T-helper 2 cell treated with Interferon-gamma antibody and Interleukin-4, amounts not matched to agents 5 μg/mL and 100 μg/mL, for 36 hours (primary cell): ENCODE data around the gene PKMYT1.
"Not testable (repeated sequence)": the region's sequence is repeated elsewhere in the genome, so short reads cannot be mapped to it uniquely, and the experiment has no call there.

Source experiments
- DNase-seq: peaks from one replicate; pipeline ENCODE4 v3.0.0; 2021; ENCODE audit warnings: low spot score
- H3K27ac Mint-ChIP-seq: one replicate; pipeline ENCODE4 v1.8.0; 2021; ENCODE audit warnings: mild to moderate bottlenecking, mixed read lengths
- H3K27me3 Mint-ChIP-seq: one replicate; pipeline ENCODE4 v1.8.0; 2021; ENCODE audit warnings: low read depth, mixed read lengths
- H3K36me3 Mint-ChIP-seq: one replicate; pipeline ENCODE4 v1.8.0; 2021; ENCODE audit warnings: low read depth, mixed read lengths
- H3K4me1 Mint-ChIP-seq: one replicate; pipeline ENCODE4 v1.8.0; 2021; ENCODE audit warnings: low read depth, mixed read lengths
- H3K4me3 Mint-ChIP-seq: one replicate; pipeline ENCODE4 v1.8.0; 2022; ENCODE audit warnings: mild to moderate bottlenecking, moderate library complexity, mixed read lengths
- H3K9me3 Mint-ChIP-seq: one replicate; pipeline ENCODE4 v1.8.0; 2021; ENCODE audit warnings: mixed read lengths

Gene PKMYT1

DNA sequence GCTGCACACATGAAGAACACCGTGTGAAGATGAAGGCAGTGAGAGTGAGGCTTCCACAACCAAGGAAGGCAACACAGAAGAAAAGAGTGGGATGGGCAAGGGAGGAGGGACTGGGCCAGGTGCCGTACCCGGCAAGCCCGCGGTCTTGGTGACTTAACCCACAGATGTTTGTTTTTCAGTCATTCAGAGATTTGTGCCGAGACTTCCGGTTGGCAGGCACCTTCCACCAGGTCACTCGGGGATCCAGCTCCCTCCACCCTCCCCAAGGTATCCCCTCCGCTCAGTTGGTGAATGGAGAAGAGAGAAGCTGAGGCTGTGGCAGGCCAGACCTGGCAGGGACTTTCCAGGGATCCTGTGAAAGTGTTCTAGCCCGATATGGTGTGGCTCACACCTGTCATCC is 21.0 kb downstream of the PKMYT1 start:
- peaks cover 19% of the 10 kb centered on the region for H3K27me3 Mint-ChIP-seq
- no peak for DNase-seq
- H3K27ac Mint-ChIP-seq = no peak overlapping the region
- no peak overlapping the region for H3K4me3 Mint-ChIP-seq
- H3K9me3 Mint-ChIP-seq = no peaks in the 10 kb centered on the region
- H3K36me3 Mint-ChIP-seq = no peaks in the 10 kb centered on the region
- H3K4me1 Mint-ChIP-seq = peaks cover 2% of the 10 kb centered on the region

DNA sequence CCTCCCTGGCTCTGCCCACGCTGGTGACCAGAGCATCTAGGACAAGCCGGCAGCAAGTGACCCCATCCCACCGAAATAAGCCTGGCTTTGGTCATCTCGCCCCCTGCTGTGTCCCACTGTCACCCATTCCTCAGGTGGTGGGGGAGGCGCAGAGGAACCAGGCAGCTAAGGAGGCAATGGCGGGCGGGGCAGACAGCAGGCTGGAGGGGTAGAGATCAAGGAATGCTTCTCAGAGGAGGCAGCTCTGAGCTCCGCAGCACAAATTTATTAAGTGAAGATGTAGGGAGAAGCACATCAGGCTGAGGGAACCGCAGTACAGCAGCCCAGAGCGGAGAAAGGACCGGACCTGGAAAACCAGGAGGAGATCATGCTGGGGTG is 23.7 kb downstream of the PKMYT1 start:
- Mint-ChIP-seq H3K27ac (no peak overlapping the region), H3K4me1 (no peaks in the 10 kb centered on the region), H3K4me3 (no peak overlapping the region), H3K9me3 (no peaks in the 10 kb centered on the region), H3K27me3 (peaks cover 2% of the 10 kb centered on the region), H3K36me3 (no peaks in the 10 kb centered on the region)
- no peak for DNase-seq

DNA sequence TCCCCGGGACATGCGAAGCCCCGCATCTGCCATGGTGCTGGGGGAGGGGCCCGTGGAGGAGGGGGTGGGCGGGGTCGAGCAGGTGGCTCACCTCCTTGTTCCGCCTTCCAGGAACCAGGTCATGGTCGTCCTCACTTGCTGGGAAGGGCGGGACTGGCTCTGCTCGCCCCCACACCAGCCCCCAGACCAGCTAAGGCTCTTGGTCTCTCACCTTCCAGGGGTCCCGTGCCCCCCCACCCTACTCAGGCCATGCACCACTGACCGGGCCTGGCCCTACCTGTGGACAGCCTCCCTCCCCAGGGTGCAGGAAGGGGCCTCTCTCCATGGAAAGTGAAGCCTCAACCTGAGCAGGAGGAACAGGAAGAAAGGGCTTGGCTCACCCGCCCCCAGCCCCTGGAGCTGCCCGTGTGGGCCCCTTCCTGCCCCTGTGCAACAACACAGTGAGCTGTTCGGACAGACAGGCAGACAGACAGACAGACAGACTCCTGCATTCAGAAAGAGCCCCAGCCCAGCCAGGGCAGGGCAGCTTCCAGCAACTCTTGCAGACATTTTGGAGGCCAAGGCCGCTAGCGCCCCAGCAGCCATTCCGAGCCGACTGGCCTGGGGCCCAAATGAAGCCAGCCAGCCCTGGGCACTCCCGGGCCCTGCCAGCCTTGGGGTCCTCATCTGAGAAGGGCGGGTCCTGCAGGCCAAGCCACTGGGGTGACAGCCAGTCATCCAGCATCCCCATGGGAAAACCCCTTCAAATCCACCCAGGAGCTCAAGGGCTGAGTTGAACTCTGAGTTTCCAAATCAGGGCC is 24.3 kb downstream of the PKMYT1 start:
- no peak overlapping the region for H3K27ac Mint-ChIP-seq
- no peaks in the 10 kb centered on the region for H3K4me1 Mint-ChIP-seq
- peaks cover 2% of the 10 kb centered on the region for H3K27me3 Mint-ChIP-seq
- no peaks in the 10 kb centered on the region for H3K9me3 Mint-ChIP-seq
- H3K36me3 Mint-ChIP-seq = no peaks in the 10 kb centered on the region
- H3K4me3 Mint-ChIP-seq = no peak overlapping the region
- no peak for DNase-seq

DNA sequence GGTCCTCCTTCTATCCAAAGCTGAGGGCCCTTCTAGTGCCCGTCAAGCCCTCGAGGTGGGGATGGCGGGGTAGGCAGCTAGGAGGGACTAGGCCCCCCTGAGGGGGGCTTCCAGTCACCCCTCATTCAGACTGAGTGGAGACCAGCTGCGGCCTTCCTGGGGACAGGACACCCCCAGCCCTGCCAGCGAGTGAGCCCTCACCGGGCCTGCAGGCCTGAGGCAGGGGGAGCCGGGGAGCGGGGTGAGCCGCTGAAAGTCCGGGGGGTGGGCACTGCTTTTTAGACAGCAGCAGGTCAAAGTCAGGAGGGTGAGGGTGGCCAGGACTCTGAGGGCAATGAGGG is 24.8 kb downstream of the PKMYT1 start:
- Mint-ChIP-seq H3K27me3 (peaks cover 2% of the 10 kb centered on the region), H3K27ac (no peak overlapping the region), H3K4me3 (no peak overlapping the region), H3K9me3 (no peaks in the 10 kb centered on the region), H3K36me3 (no peaks in the 10 kb centered on the region), H3K4me1 (no peaks in the 10 kb centered on the region)
- DNase-seq = no peak

DNA sequence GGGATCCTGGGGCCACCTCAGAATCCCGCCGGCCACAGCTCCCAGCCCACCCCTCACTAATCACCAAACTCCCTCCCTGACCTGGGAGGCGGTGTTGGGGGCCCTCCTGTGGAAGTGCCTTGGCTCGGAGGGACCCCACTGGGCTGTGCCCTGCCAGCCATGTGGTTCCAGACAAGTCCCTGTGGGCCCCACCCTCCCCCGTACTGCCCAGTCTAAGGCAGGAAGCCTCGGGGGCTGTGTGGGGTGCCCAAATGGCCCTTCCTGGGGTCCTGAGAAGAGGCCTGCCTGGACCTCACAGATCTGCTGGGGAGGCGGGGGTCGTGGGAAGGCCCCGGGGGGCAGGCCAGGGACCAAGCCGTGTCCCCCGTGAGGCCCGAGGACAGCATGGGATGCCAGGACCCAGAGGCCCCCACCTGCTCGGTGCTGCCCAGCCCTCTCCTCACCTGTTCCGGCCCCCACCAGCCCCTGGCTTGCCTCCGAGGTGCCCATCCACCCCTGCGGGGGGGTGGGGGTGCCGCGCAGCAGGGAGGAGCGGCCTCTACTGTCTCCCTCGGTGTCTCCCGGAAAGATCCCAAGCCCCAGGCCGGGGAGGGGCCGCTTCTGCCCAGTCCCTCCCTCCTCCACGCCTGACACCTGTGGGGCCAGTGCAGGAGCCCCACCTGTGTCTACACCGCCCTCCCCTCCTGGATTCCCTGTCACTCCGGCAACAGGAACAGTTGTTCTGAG is 25.4 kb downstream of the PKMYT1 start:
- H3K9me3 Mint-ChIP-seq = no peaks in the 10 kb centered on the region
- H3K27me3 Mint-ChIP-seq = no peaks in the 10 kb centered on the region
- no peak overlapping the region for H3K4me3 Mint-ChIP-seq
- H3K27ac Mint-ChIP-seq = no peak overlapping the region
- H3K4me1 Mint-ChIP-seq = no peaks in the 10 kb centered on the region
- no peaks in the 10 kb centered on the region for H3K36me3 Mint-ChIP-seq
- no peak for DNase-seq

DNA sequence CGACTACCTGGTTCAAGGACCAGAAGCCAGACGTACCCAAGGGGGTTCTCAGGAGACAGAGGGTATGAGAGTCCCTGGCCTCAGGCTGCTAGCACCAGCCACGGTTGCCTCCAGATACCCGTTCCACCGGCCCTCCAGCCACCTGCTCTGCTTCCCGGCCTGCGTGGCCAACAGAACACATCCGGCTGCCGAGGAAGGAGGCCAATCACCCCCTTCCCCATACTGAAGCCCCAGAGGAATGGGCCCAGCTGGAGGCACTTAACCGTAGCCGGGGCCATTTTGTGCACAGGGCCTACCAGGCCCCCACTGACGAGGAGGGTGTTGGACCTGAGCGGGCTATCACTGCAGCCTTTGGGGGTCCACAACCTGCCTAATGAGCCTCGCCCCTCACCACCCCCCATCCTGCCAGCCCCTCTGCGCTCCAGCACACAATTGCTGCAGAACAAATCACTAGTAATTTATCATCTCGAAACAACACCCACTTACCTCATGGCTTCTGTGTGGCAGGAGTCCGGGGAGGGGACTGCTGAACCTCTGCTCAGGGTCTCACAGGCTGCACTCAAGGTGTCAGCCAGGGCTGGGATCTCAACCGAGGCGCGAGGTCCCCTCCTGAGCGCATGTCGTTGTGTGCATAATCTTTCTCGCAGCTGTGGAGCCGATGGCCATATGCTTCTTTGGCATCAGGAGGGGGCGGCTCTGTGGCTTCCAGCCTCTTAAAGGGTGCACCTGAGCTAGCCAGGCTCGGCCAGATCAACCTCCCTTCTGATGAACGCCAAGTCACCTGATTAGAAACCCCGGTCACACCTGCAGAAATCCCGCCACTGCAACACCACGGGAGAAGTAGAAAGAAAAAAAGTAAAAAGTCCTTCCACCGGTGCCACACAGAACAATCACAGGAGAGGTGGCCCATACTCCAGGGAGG is 26.3 kb downstream of the PKMYT1 start:
- Mint-ChIP-seq H3K4me1 (no peaks in the 10 kb centered on the region), H3K9me3 (no peaks in the 10 kb centered on the region), H3K4me3 (no peak overlapping the region), H3K27me3 (no peaks in the 10 kb centered on the region), H3K27ac (no peak overlapping the region), H3K36me3 (no peaks in the 10 kb centered on the region)
- DNase-seq = no peak

DNA sequence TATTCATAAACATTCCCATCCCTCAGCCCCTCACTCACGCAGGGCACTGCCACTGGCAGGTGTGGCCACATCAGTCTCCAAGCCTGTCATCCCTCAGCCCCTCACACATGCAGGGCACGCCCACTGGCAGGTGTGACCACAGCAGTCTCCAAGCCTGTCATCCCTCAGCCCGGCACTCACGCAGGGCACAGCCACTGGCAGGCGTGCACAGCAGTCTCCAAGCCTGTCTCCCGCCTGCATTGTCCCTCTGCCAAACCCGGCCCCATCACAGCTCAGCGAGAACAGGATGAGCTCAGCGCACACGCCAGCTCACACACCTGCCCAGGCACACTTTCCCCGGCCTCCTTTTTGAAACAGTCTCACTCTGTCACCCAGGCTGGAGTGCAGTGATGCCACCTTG is 27.6 kb downstream of the PKMYT1 start:
- DNase-seq = no peak
- Mint-ChIP-seq H3K9me3 (no peaks in the 10 kb centered on the region), H3K27ac (peak overlapping the region; percentile 26), H3K4me3 (no peak overlapping the region), H3K36me3 (no peaks in the 10 kb centered on the region), H3K27me3 (no peaks in the 10 kb centered on the region), H3K4me1 (no peaks in the 10 kb centered on the region)

DNA sequence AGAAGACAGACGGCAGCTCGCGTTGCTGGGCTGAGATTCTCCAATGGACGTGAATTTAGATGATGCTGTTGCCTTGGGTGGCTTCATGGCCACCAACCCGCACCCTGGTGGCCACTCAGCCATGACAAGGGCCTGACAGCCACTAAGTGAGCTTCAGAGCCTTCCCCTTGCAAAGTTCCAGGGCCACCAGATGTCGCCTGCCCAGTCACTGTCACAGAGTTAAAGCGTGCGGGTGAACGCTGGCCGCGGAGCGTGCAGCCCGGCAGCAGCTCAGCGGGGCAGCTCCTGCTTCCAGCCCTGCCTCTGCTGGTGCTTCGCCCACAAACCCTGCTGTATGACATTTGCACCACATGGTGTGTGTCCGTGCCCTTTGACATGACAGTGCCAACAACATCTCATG is 29.5 kb downstream of the PKMYT1 start:
- H3K4me3 Mint-ChIP-seq = no peak overlapping the region
- H3K27ac Mint-ChIP-seq = no peak overlapping the region
- peaks cover 3% of the 10 kb centered on the region for H3K36me3 Mint-ChIP-seq
- no peaks in the 10 kb centered on the region for H3K4me1 Mint-ChIP-seq
- no peaks in the 10 kb centered on the region for H3K9me3 Mint-ChIP-seq
- H3K27me3 Mint-ChIP-seq = no peaks in the 10 kb centered on the region
- no peak for DNase-seq

DNA sequence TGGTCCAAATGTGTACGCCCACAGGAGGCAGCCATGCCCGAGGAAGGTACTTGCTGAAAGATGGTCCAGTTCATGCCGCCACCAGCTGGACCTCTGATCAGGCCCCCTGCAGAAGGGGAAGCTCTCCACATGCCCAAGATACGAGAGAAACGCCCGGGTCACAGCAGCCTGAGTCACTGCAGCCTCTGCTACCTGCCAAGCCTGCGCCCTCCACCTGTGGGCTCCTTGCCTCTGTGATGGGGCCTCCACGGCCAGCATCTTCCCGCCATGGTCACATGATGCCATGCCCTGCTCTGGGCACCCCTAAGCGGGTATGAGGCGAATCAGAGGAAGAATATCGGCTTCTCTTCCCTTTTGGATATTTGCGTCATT is 29.9 kb downstream of the PKMYT1 start:
- no peak overlapping the region for H3K4me3 Mint-ChIP-seq
- H3K36me3 Mint-ChIP-seq = peaks cover 3% of the 10 kb centered on the region
- H3K4me1 Mint-ChIP-seq = no peaks in the 10 kb centered on the region
- no peaks in the 10 kb centered on the region for H3K27me3 Mint-ChIP-seq
- H3K27ac Mint-ChIP-seq = no peak overlapping the region
- no peak for DNase-seq
- H3K9me3 Mint-ChIP-seq = no peaks in the 10 kb centered on the region

DNA sequence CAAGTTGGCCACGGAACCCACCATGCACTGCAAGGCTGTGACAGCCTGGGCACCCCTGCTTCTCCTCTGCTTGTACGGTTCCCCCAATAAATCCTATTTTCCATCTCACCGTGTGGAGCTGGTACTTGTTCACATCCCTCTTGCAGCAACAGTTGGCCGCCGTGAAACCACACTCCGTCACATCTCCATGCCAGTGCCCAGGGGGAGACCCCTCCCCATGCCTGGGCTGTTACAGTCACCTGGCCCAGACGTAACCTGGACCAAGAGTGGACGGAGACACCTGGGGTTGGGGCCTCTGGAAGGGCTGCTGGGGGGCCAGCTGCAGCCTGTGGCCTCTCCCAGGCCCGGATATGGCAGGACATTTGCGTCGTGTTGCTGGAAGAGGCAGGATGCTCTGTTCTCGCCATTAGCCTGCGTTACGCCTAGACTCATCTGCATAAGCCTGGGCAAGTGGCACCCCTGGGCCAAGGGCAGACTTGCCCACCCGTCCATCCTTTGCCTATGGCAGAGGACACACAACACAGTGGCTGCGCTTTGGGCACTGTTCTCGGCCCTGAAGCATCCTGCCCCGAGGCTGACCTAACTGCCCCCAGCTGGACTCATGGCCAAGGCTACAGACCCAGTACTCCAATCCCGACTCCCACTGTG is 30.4 kb downstream of the PKMYT1 start:
- H3K9me3 Mint-ChIP-seq = no peaks in the 10 kb centered on the region
- H3K27ac Mint-ChIP-seq = no peak overlapping the region
- peaks cover 3% of the 10 kb centered on the region for H3K36me3 Mint-ChIP-seq
- H3K4me3 Mint-ChIP-seq = no peak overlapping the region
- no peaks in the 10 kb centered on the region for H3K4me1 Mint-ChIP-seq
- no peak for DNase-seq
- no peaks in the 10 kb centered on the region for H3K27me3 Mint-ChIP-seq

DNA sequence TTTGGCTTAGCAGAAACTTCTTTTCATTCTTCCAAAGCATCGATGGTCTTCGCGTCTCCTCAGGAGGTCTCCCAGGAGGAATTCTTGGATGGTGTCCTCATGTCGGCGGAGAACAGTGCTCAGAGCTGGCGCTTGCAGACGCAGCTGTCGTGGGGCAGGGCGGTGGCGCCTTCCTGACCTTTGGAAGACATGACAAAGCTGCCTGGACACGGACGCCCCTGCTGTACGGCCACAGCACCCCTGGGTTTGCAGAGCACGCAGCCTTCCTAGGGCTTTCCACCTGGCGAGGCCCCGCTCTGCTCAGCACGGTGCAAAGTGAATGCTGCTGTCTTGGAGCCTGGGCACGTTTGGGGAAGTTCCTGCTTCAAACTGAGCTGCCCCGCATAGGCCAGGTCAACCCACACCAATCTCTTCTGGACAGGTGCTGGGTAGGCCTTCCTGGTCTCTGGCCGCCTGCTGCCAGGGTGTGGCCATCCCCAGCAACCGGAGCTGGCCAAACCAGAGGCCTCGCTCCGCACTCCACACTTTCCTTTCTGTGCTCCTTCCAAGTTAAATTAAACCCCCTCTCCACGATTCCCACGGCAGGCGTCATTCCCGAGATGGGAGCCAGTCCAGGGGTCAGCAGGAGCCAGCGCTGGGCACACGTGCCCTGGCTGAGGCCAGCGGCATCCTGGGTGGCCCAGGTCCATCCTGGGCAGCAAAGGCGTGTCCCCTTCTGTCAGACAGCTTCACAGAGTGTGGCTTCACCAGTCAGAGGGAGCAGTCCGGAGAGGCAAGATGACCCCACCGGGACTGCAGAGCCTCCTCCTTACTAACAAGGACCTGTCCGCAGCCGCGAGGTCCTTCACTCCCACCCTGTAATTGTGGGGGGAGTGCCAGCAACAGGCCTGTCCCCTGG is 31.2 kb downstream of the PKMYT1 start:
- no peaks in the 10 kb centered on the region for H3K27me3 Mint-ChIP-seq
- no peak overlapping the region for H3K4me3 Mint-ChIP-seq
- no peaks in the 10 kb centered on the region for H3K4me1 Mint-ChIP-seq
- no peak for DNase-seq
- no peaks in the 10 kb centered on the region for H3K9me3 Mint-ChIP-seq
- H3K36me3 Mint-ChIP-seq = peaks cover 3% of the 10 kb centered on the region
- H3K27ac Mint-ChIP-seq = no peak overlapping the region

DNA sequence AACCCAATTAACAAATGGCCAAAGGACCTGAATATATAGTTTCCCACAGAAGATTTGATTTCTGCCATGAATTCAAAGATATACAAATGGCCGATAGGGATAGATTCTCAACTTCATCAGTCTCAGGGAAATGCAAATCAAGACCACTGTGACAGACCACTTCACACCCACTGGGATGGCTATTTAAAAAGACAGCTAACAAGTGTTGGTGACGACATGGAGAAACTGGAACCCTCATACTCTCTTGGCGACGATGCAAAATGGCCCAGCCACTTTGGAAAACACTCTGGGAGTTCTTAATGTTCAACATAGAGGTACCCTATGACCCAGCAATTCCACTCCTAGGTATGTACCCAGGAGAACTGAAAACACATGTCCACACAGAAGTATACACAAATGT is 33.6 kb downstream of the PKMYT1 start:
- Mint-ChIP-seq H3K27ac (no peak overlapping the region), H3K9me3 (no peaks in the 10 kb centered on the region), H3K27me3 (no peaks in the 10 kb centered on the region), H3K36me3 (peaks cover 14% of the 10 kb centered on the region), H3K4me3 (no peak overlapping the region), H3K4me1 (no peaks in the 10 kb centered on the region)
- no peak for DNase-seq

DNA sequence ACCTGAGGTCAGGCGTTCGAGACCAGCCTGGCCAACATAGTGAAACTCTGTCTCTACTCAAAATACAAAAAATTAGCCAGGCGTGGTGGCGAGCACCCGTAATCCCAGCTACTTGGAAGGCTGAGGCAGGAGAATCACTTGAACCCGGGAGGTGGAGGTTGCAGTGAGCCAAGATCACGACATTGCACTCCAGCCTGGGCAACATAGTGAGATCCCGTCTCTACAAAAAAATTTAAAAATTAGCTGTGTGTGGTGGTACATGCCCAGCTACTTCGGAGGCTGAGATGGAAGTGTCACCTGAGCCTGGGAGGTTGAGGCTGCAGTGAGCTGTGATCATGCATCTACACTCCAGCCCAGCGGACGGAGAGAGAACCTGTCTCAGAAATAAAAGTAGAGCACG is 36.5 kb downstream of the PKMYT1 start:
- not testable (repeated sequence) for H3K4me3 Mint-ChIP-seq, H3K4me1 Mint-ChIP-seq, H3K27me3 Mint-ChIP-seq, DNase-seq, H3K9me3 Mint-ChIP-seq, H3K27ac Mint-ChIP-seq
- peaks cover 20% of the 10 kb centered on the region for H3K36me3 Mint-ChIP-seq
